NCI-H1930 (cell line): ENCODE measurements around the gene GOLGA7B.
A peak's percentile ranks its signal among the peaks of the same experiment; 100 is the strongest.

Experiments
- DNase-seq, 2 experiments: peaks; one replicate each; lab custom pipeline; 2025; lab: John Stamatoyannopoulos, UW

GOLGA7B gene

DNA sequence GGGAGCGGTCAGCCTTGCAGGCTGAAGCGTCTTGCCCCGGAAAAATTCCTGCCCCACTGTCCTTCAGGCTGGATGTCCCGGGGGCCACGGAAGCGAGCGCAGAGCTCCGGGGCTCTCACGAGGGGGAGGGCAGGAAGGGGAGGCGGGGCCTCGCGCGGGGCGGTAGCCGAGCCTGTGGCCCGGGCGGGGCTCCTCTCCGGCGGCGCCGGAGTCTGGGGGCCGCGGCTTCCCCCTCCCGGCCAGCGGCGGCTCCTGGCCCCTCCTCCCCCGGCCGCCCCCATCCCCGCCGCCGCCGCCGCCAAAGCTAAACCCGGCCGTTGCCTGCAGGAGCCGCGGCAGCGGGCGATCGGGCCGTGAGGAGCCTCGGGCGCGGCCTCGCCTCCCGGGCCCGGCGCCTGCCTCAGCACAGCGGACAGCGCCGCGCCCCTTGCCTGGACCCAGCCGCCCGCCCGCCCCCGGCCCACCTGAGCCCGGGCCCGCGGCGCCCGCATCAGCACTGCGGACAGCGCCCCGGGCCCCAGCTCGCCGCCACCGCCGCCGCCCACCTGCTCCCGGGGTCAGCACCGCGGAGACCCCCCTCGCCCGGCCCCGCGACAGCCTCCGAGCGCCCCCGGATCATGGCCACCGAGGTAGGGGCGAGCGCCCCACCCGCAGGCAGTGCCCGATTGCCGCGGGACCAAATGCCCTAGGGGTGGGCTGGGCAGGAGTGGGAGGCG, at the start of gene GOLGA7B:
GOLGA7B (plus strand) TSS at position 157 of the 716 bp plus-strand sequence; CDS start at position 618, 461 bp downstream.
- peak in 1 of 2 experiments; percentile 7 for DNase-seq

DNA sequence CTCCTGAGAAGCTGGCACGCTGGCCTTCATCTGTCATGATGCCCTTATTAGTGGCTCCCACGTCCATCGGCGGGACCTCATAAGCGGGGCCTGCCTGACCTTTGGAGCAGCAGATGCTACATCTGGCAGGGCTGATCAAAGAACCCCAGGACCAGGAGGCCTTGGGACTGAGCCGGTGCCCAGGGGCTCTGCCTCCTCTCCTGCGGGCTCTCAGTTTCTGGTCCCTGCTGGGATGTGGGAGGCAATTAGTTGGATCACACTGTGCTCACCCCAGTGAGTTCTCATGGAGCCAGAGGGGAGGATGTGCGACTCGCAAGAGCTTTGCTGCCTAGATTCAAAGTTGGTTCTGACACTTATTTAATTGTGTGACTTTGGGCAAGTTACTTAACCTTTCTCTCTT, 49.2 kb upstream of the GOLGA7B start:
- no peak for DNase-seq

DNA sequence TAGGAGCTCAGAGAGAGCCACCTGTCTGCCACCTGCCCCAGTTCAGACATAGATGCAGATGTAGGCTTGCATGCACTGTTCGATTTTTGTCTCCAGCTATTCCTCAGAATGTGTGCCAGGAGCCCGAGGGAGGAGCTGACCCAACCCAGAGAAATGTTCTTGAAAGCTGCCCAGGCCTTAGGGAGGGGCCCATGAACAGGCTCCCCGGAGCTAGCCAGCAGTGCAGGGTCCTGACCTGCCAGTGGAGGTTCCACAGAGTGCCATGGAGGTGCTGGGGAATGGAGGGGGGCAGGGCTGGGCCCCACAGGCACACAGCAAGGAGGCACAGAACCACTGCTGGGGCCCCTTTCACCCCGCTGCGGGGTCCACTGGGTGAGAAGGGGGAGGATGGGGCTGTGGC, 48.2 kb upstream of the GOLGA7B start:
- DNase-seq = no peak

DNA sequence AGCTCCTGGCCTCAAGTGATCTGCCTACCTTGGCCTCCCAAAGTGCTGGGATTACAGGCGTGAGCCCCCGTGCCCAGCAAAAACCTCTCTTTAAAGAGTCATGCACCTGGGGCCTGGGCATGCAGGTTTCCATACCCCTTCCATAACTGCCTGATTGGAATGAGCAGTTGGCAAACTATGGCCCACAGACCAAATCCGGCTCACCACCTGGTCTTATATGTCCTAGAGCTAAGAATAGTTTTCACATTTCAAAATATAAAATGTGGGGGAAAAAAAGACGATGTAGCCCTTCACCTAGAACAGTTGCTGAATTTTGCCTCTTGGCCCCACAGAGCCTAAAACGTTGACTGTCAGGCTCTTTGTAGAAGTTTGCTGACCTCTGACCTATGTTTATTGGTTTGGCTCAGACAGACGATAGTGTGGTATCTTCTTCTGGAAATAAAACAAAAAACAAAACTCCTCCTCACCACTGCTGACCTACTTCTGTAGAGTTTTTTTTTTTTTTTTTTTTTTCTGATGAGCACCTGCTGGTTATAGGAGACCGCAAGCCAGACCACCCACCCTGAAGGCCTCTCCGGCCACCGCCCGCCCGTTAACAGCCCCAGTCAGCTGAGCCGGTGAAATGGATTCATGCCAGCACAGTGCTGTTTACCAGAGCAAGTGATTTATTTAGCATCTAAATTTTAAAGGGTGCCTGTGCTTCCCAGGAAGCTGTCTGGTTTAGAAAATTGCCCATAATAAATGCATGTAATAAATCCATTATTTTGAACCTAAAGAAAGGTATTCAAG, 44.4 kb upstream of the GOLGA7B start:
- DNase-seq = no peak

DNA sequence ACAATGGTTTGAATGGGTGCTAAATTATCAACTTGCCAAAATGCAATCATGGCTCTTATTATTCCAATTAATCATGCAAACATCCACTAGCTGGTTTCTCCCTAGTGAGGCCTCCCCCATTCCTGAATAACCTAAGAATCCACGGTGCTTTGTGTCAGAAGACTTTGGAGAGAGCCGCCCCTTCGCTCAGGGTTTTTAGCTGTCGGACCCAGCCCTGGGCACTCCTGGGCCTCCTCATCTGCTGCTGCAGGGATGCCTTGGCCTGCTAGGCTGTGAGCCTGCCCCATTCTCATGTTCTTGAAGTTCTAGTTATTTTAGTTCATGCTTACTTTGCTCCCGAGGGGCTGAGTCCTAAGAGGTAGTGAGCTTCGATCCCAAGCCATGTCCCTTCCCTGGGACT, 43.7 kb upstream of the GOLGA7B start:
- no peak for DNase-seq

DNA sequence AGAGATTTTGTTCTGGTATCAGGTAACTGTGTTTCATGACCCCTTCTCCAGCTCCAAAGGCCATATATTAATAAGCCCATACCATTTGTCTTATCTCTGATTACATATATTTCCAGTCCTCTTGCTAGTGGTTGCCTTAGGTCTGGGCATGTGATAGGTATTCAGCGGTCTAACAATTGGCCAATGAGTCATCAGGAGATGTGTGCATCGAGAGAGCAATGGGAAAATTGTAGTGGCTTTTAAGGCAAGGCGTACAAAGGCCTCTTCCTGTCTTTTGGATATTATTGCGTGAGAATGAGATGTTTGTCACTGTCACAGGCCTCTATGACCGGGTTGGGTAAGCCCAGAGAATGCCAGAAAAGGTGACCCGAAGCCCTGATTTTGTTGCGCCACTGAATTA, 39.2 kb upstream of the GOLGA7B start:
- no peak for DNase-seq

DNA sequence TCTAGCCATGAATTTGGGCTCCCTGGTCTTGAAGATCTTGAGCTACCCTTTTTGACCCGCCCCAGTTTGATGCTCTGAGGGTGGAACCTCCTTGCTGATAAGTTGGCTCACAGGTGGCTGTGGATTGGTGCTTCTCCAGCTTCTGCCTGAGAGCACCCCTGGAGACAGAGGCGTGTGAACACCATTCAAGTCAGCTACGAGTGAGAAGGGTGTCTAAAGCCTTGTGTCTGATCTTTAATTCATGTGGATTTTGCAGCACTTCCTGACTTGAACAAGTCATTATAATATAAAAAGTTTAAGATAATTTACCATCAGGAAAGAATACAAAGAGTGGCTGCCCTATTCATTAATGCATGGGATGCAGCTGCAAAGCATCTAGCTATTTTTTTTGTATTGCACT, 37.7 kb upstream of the GOLGA7B start:
- DNase-seq = no peak

DNA sequence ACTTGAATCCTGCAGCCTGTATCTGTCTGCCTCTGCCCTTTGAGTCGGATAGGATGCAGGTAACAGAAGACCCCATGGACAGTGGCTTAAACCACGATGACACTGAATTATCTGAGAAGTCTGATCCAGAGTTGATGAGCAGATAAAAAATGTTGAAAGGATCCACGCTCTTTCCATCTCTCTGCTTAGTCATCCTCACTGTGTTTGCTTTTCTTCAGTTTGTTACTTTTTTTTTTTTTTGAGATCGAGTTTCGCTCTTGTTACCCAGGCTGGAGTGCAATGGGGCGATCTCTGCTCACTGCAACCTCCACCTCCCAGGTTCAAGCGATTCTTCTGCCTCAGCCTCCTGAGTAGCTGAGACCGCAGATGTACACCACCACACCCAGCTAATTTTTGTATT, 36.9 kb upstream of the GOLGA7B start:
- DNase-seq = no peak

DNA sequence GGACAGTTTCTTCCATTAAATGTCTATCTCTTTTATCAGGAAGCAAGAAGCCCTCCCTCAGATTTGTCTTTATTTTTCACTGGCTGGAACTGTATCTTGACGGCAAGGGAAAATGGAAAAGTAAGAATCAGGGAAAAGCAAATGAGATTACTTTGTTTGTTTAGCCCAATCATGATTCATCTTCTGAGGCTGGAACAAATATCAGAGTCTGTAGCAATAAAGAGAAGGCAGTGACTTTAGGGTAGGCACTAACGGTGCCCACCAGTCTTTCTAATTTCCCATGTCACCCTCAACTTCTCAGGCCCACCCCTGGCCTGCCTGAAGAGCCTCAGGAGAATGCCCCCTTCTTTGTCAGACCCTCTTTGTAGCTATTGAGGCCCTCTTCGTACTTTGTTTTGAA, 36.3 kb upstream of the GOLGA7B start:
- no peak for DNase-seq

DNA sequence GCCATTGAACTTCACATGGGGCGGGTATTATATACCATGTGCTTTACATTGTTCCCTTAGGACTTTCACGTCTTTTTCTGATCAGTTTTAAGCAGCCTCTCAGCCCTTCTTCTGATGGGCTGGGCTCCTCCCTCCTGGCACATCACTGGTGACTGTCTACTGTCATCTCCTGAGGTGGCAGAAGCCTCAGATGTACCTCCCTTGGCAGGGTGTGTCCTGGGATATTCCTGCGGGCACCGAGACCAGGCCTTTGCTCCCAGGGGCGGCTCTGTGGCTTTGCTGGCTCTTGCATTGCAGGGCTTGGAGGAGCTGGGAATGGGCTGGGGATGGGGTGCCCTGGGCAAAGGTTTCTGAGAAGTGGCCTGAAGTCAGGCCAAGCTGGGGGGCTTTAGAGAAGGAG, 34.6 kb upstream of the GOLGA7B start:
- no peak for DNase-seq

DNA sequence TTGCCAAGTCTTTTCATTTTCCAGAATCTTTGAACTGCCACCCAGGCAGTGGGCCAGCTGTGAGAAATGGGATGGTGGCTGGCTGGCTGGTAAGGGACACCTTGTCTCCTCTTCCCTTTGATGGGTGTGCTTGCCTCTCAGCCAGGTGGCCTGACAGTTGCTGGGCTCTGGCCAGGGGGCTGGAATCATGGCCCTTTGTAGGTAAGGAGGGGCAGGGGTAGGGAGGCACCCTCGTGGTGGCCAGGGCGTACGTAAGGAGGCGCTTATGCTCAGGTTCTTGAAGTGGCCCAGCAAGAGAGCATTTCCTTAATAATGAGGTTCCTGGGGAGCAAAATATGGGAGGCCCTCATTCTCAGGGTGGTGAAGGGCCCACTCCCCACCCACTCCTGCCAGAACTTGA, 33.0 kb upstream of the GOLGA7B start:
- DNase-seq = no peak

DNA sequence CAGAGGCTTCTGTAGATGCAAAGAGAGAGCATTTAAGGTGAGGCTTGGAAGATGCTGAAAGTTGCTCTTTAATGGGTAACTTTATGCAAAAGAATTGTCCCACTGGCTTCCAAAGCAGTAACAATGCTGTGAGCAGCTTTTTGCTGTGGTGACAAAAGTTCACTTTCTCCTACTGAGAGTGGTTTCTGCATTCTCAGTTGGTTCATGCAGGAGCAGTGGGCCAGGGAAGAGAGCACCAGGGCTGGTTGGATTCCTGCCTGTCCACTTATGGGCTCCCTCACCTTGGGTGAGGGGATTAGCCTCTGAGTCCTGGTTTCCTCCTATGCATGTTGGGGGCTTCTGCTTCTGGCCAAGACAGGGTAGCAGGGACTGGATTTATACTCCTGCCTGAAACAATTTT, 31.1 kb upstream of the GOLGA7B start:
- no peak for DNase-seq

GRCh38 chr10:97820096-97820704, 29.4 kb upstream of the GOLGA7B start:
- DNase-seq = no peak

- no peak for DNase-seq
Observed at GRCh38 chr10:97821308-97822038, 28.2 kb upstream of the GOLGA7B start.

GRCh38 chr10:97822261-97822687, 27.4 kb upstream of the GOLGA7B start:
- DNase-seq = no peak

DNA sequence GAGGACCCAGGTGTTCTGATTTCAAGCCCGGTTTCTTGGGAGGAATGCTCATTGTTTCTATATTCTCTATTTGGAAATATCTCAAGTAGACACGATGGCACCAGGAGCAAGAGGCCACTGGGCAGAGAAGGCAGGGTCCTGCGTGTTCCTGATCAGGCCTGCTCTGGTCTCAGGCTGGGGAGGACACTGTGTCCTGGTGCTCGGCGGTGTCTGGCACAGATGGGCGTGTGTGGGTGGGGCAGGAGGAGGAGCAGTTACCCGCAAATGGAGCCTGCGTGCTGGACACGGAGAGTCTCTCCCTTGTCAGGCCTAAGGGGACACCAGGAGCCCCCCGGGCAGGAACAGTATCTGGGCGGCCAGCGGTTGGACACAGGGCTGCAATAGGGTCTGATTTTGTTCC, 25.9 kb upstream of the GOLGA7B start:
- no peak for DNase-seq

DNA sequence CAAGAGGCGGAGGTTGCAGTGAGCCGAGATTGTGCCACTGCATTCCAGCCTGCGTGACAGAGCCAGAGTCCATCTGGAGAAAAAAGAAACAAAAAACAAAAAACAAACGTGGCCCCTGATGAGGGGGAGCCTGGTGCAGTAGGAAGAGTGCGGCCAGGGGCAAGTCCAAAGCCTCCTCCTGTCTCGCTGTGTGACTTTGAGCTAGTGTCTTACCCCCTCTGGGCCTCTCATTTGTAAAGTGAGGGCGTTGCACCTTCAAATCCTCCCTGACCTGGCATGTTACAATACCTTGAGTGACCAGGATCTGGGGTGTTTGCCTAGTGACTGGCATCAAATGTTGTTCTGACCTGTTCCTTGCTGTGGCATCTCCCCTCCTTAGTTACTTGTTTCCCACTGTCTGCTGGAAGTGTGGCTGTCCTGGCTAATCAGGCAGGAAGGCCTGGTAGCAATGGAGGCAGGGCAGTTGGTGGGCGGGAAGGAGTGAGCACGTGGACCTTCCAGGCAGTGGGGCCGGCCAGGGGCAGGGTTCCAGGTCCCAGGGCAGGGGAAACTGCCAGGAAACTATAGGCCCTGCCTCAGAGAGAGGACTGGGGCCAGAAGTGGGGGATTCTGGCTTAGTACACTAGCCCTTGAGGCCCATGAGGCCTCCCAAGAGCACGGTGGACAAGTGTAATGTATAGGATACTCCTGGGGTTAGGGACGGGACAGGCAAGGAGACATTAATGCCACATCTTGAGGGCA, 24.5 kb upstream of the GOLGA7B start:
- DNase-seq = no peak

DNA sequence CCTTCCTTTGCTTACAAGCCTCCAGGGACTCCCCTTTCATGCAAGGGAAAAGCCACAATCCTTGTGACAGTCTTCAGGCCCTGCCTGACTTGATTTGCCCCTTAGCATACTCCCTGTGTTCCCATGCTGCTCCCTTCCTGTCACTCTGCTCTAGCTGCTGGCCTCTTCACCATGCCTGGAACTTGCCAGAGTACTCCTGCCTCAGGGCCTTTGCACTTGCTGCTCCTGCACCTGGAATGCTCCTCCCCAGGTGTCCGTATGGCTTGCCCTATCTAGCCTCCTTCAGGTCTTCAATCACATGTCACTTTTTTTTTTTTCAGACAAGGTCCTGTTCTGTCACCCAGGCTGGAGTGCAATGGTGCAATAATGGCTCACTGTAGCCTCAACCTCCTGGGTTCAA, 22.8 kb upstream of the GOLGA7B start:
- no peak for DNase-seq

DNA sequence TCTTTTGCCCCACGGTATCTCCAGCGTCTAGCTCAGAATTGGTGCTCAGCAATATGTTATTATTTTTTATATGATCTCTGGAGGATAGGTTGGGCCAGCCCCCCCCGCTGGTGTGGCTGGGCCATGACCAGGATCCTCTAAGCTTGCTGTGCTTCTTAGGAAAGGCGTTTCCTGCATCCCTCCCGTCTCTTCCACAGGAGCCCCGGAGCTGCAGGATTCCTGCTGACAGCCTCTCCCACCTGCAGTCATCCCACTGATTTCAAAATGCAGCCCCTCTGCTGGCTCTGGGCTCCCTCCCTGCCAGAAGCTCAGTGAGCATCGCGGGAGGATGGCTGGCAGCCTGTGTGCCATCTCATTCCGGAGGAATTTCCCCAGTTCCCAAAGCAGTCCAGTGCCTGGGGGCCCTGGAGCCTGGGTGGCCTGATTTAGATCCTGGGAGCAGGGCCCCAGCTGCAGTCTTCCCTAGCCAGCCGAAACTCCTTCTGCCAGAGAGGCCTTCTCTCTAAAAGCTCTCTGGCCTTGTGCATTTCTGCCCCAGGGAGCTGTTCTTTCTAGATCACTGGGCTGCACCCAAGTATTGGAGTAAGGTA, 21.8 kb upstream of the GOLGA7B start:
- DNase-seq = no peak

GRCh38 chr10:97828721-97829120, 20.9 kb upstream of the GOLGA7B start:
- DNase-seq = no peak

- DNase-seq = no peak
Observed at GRCh38 chr10:97830064-97830463, 19.6 kb upstream of the GOLGA7B start.
